Activated CD8-positive, alpha-beta T cell treated with anti-CD3 and anti-CD28 coated beads for 36 hours (primary cell): Measurements from ENCODE around the gene RYR2. TPM values are rescaled to one million over a fixed set of nuclear protein-coding genes. Genes with fewer than 3 reads are reported as not detected.

Source experiments
- ATAC-seq: fragments of 200-7000 bp; cut with Tn5 transposase; one replicate; pipeline ENCODE4 v1.10.0; 2021; ENCODE audit warnings: mild to moderate bottlenecking, moderate library complexity
- CTCF ChIA-PET: fragments of 350-600 bp; sonication (Branson Sonifier 250); formaldehyde crosslinking; loops from one replicate; lab custom pipeline; 2021; ENCODE audit warnings: antibody characterized with exemption; lab: Charles Lee
- POLR2A ChIA-PET: fragments of 350-600 bp; sonication (Branson Sonifier 250); formaldehyde crosslinking; loops from one replicate; lab custom pipeline; 2021; ENCODE audit warnings: antibody characterized with exemption; lab: Charles Lee
- DNase-seq: peaks from one replicate; pipeline ENCODE4 v3.0.0-alpha.2; 2020
- H3K27ac Mint-ChIP-seq: one replicate; pipeline ENCODE4 v1.8.0; 2021; ENCODE audit warnings: mild to moderate bottlenecking, mixed read lengths
- H3K27me3 Mint-ChIP-seq: one replicate; pipeline ENCODE4 v1.8.0; 2021; ENCODE audit warnings: mixed read lengths
- H3K36me3 Mint-ChIP-seq: one replicate; pipeline ENCODE4 v1.8.0; 2021; ENCODE audit warnings: low read depth, mixed read lengths
- H3K4me1 Mint-ChIP-seq: one replicate; pipeline ENCODE4 v1.8.0; 2021; ENCODE audit warnings: low read depth, mixed read lengths
- H3K4me3 Mint-ChIP-seq: one replicate; pipeline ENCODE4 v1.8.0; 2021; ENCODE audit warnings: mild to moderate bottlenecking, moderate library complexity, mixed read lengths
- H3K9me3 Mint-ChIP-seq: one replicate; pipeline ENCODE4 v1.8.0; 2021; ENCODE audit warnings: mixed read lengths
- CTCF ChIP-seq: fragments of 200-600 bp; IDR thresholded peaks from one replicate; pipeline ENCODE4 v1.8.0; 2022; ENCODE audit warnings: antibody characterized with exemption, mild to moderate bottlenecking
- intact Hi-C: fragments of 100-400 bp; cut with micrococcal nuclease; formaldehyde crosslinking; loops from one replicate; pipeline ENCODE4 v1.10.0; 2022
- total RNA-seq, 2 experiments: library from RNA; stranded (reverse); gene quantifications; one replicate each; pipeline ENCODE4 v1.2.3, GENCODE V29; 2021

The RYR2 gene
- total RNA-seq, 2 experiments from 2014 or later = 0.02 TPM

GRCh38 chr1:237223419-237223818, 181.4 kb downstream of the RYR2 start:
- ATAC-seq = no peak
- Mint-ChIP-seq H3K36me3 (no peaks in the 10 kb centered on the region), H3K9me3 (no peaks in the 10 kb centered on the region), H3K27me3 (peaks cover 6% of the 10 kb centered on the region), H3K4me3 (no peak overlapping the region), H3K4me1 (no peaks in the 10 kb centered on the region), H3K27ac (no peak overlapping the region)
- POLR2A ChIA-PET = no interaction called here
- CTCF ChIA-PET = no interaction called here
- TF ChIP-seq CTCF = no peak
- intact Hi-C loops = no loop called here
- DNase-seq = no peak

- no peaks in the 10 kb centered on the region for H3K4me1 Mint-ChIP-seq
- no peak for TF ChIP-seq CTCF
- no peak for ATAC-seq
- intact Hi-C loops = no loop called here
- no peaks in the 10 kb centered on the region for H3K36me3 Mint-ChIP-seq
- H3K27me3 Mint-ChIP-seq = no peaks in the 10 kb centered on the region
- ChIA-PET POLR2A (no interaction called here), CTCF (no interaction called here)
- H3K9me3 Mint-ChIP-seq = no peaks in the 10 kb centered on the region
- no peak overlapping the region for H3K27ac Mint-ChIP-seq
- no peak for DNase-seq
- H3K4me3 Mint-ChIP-seq = no peak overlapping the region
Measured at GRCh38 chr1:237226177-237226944, 184.4 kb downstream of the RYR2 start.

- Mint-ChIP-seq H3K27ac (no peak overlapping the region), H3K4me3 (no peak overlapping the region), H3K4me1 (no peaks in the 10 kb centered on the region), H3K9me3 (no peaks in the 10 kb centered on the region), H3K27me3 (no peaks in the 10 kb centered on the region), H3K36me3 (no peaks in the 10 kb centered on the region)
- CTCF ChIA-PET = no interaction called here
- POLR2A ChIA-PET = no interaction called here
- intact Hi-C loops = no loop called here
- TF ChIP-seq CTCF = no peak
- ATAC-seq (no peak), DNase-seq (no peak)
Measured at GRCh38 chr1:237227476-237227875, 185.5 kb downstream of the RYR2 start.

- Mint-ChIP-seq H3K4me3 (no peak overlapping the region), H3K9me3 (no peaks in the 10 kb centered on the region), H3K27me3 (no peaks in the 10 kb centered on the region), H3K36me3 (no peaks in the 10 kb centered on the region), H3K4me1 (no peaks in the 10 kb centered on the region), H3K27ac (no peak overlapping the region)
- intact Hi-C loops = no loop called here
- no peak for DNase-seq
- TF ChIP-seq CTCF = no peak
- ATAC-seq = no peak
- CTCF ChIA-PET = no interaction called here
- POLR2A ChIA-PET = interaction anchor here (0.9 kb wide), 1 partner anchor 66 kb away, joined by 3 read pairs; no protein-coding TSS in a partner anchor
Measured at GRCh38 chr1:237228421-237228820, 186.4 kb downstream of the RYR2 start.

- no peak overlapping the region for H3K4me3 Mint-ChIP-seq
- intact Hi-C loops = no loop called here
- DNase-seq (no peak), ATAC-seq (no peak)
- H3K27me3 Mint-ChIP-seq = no peaks in the 10 kb centered on the region
- no peaks in the 10 kb centered on the region for H3K9me3 Mint-ChIP-seq
- no peaks in the 10 kb centered on the region for H3K4me1 Mint-ChIP-seq
- no peaks in the 10 kb centered on the region for H3K36me3 Mint-ChIP-seq
- POLR2A ChIA-PET = interaction anchor here (0.9 kb wide), 1 partner anchor 65 kb away, joined by 3 read pairs; no protein-coding TSS in a partner anchor
- CTCF ChIA-PET = no interaction called here
- H3K27ac Mint-ChIP-seq = no peak overlapping the region
- no peak for TF ChIP-seq CTCF
Measured at GRCh38 chr1:237229333-237229732, 187.3 kb downstream of the RYR2 start.
